GM20000 (cell line): ENCODE measurements around the gene TMCO1.
"Not testable (repeated sequence)": the region's sequence is repeated elsewhere in the genome, so short reads cannot be mapped to it uniquely, and the experiment has no call there.

ENCODE experiments used
- DNase-seq: peaks from one replicate; pipeline ENCODE4 v3.0.0; 2012; ENCODE audit warnings: low spot score
- TF ChIP-seq, protein P1 (sequence below): IDR thresholded peaks from 2 replicates; pipeline ENCODE4 v1.5.1; 2012; ENCODE audit warnings: mild to moderate bottlenecking, control low read depth; ENCODE audit errors: extremely low read depth, missing control alignments

Gene TMCO1, protein sequence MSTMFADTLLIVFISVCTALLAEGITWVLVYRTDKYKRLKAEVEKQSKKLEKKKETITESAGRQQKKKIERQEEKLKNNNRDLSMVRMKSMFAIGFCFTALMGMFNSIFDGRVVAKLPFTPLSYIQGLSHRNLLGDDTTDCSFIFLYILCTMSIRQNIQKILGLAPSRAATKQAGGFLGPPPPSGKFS

GRCh38 chr1:165768513-165769394 is at the start of gene TMCO1:
Gene TMCO1, minus strand, starts transcription at chr1:165768868. Its CDS starts 117 bp downstream, at chr1:165768751.
- peak; percentile 93 for DNase-seq
- TF ChIP-seq, protein P1, sequence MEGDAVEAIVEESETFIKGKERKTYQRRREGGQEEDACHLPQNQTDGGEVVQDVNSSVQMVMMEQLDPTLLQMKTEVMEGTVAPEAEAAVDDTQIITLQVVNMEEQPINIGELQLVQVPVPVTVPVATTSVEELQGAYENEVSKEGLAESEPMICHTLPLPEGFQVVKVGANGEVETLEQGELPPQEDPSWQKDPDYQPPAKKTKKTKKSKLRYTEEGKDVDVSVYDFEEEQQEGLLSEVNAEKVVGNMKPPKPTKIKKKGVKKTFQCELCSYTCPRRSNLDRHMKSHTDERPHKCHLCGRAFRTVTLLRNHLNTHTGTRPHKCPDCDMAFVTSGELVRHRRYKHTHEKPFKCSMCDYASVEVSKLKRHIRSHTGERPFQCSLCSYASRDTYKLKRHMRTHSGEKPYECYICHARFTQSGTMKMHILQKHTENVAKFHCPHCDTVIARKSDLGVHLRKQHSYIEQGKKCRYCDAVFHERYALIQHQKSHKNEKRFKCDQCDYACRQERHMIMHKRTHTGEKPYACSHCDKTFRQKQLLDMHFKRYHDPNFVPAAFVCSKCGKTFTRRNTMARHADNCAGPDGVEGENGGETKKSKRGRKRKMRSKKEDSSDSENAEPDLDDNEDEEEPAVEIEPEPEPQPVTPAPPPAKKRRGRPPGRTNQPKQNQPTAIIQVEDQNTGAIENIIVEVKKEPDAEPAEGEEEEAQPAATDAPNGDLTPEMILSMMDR = no peak

DNA sequence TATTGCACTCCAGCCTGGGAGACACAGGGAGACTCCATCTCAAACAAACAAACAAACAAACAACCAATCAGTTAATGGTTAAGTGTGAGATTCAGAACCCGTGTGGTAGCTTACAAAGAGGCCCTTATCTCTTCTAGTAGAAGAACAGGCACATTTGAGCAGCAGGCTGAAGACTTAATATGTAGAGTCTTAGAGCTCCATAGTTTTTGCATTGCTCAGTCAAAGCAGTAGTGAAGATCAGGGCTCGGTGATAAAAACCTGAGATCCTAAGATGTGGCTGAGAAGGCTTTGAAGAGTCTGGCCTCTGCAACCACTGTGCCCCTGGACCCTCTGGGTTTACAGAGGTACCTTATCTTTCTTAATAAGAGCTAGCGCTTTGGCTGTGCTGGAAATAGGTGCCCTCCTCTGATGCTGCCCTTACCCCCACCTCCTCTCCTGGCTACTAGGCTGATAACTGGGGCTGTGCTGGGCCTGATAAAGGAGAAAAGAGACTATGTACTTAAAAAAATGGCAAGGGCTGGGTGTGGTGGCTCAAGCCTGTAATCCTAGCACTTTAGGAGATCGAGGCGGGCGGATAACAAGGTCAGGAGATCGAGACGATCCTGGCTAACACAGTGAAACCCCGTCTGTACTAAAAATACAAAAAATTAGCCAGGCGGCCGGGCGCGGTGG is 48.3 kb upstream of the TMCO1 start:
- no peak for DNase-seq
- TF ChIP-seq, protein P1 = no peak

DNA sequence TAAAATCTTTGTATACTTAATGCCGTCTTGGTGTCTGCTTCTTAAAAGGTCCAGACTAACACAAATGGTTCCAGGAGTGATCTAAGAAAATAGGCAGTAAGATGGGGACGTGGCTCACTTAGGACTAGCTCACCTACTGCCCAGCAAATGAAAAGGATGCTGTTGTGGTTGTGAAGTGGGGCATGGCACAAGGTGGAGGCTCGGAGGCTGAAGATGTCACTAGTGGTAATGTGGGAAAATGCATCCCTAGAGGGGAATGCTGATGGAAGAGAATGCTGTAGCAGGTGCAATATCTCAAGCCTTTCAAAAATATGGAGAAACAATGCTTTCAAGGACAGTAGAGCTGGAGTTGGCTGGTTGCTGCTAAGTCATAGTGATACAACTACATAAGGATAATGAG is 47.5 kb upstream of the TMCO1 start:
- TF ChIP-seq, protein P1 = no peak
- no peak for DNase-seq

DNA sequence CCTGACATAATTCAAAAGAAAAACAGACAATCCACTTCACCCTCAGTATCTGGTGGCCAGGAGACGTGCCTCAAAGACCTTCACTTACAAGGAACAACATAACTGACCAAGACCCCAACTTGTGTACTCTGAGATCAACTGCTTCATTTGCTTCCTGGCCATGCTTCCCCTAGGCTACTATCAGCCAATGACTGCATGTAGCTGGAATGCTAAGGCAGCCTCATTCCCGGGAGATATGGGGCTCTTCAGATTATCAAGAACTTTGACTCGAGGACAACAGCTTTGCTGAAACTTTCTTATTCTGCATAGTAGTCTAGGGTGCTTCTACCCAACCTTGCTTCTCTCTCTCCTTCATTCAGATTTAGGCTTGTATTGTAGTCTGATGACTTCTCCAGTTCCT is 47.1 kb upstream of the TMCO1 start:
- TF ChIP-seq, protein P1 = no peak
- no peak for DNase-seq

DNA sequence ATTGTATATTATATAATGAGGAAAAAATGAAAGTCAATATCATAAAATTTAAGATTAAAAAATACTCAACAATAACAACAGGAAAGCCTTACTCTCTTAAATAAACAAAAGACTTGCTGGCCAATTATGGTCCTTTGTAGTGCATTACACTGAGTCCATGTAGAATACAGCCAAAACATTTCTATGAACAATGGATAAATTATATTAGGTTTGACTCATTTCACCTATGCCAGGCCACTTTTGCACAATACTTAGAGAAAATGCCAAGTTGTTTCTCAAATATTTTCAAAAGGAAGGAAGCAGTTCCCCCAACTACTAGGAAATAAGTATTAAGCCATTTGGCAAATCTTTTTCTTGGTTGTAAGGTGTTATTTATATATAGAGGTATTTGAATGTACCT is 38.9 kb upstream of the TMCO1 start:
- no peak for DNase-seq
- TF ChIP-seq, protein P1 = no peak

DNA sequence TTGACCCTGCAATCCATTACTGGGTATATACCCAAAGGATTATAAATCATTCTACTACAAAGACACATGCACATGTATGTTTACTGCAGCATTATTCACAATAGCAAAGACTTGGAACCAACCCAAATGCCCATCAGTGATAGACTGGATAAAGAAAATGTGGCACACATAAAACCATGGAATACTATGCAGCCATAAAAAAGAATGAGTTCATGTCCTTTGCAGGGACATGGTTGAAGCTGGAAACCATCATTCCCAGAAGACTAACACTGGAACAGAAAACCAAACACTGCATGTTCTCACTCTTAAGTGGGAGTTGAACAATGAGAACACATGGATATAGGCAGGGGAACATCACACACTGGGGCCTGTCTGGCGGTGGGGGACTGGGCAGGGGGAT is 35.8 kb upstream of the TMCO1 start:
- DNase-seq = not testable (repeated sequence)

GRCh38 chr1:165799387-165799786 is 30.7 kb upstream of the TMCO1 start:
- no peak for DNase-seq
- TF ChIP-seq, protein P1 = no peak
